WTC11 (cell line): ENCODE measurements around the gene ENOX2. TPM values are rescaled to one million over a fixed set of nuclear protein-coding genes. Genes with fewer than 3 reads are reported as not detected.

ENCODE experiments used
- ATAC-seq: fragments of 200-7000 bp; cut with Tn5 transposase; 2 replicates; pipeline ENCODE4 v1.10.0; 2021; ENCODE audit warnings: mild to moderate bottlenecking, moderate library complexity
- CTCF ChIA-PET: fragments of 300-600 bp; sonication (Branson Sonifier 250); formaldehyde crosslinking; loops from one replicate; lab custom pipeline; 2021; ENCODE audit warnings: antibody characterized with exemption; lab: Charles Lee
- POLR2A ChIA-PET: fragments of 350-600 bp; sonication (Branson Sonifier 250); formaldehyde crosslinking; loops from one replicate; lab custom pipeline; 2021; ENCODE audit warnings: antibody characterized with exemption; lab: Charles Lee
- DNase-seq: peaks from one replicate; pipeline ENCODE4 v3.0.0; 2021; ENCODE audit warnings: low spot score
- H3K27ac Mint-ChIP-seq: 2 replicates; pipeline ENCODE4 v1.8.0; 2021; ENCODE audit warnings: mixed read lengths
- H3K27me3 Mint-ChIP-seq: 2 replicates; pipeline ENCODE4 v1.8.0; 2021; ENCODE audit warnings: low read depth, mild to moderate bottlenecking, moderate library complexity, mixed read lengths
- H3K36me3 Mint-ChIP-seq: 2 replicates; pipeline ENCODE4 v1.8.0; 2021; ENCODE audit warnings: mixed read lengths
- H3K4me1 Mint-ChIP-seq: 2 replicates; pipeline ENCODE4 v1.8.0; 2022; ENCODE audit warnings: mixed read lengths
- H3K4me3 Mint-ChIP-seq: 2 replicates; pipeline ENCODE4 v1.8.0; 2021; ENCODE audit warnings: mild to moderate bottlenecking, moderate library complexity, mixed read lengths
- H3K9me3 Mint-ChIP-seq: 2 replicates; pipeline ENCODE4 v1.8.0; 2021; ENCODE audit warnings: mixed read lengths
- AFF4 ChIP-seq: sonication (generic); formaldehyde crosslinking; IDR thresholded peaks from 2 replicates; pipeline ENCODE4 v1.8.1; 2023; ENCODE audit warnings: mild to moderate bottlenecking, missing genetic modification reagents, borderline replicate concordance
- ATF3 ChIP-seq: sonication (generic); formaldehyde crosslinking; conservative IDR thresholded peaks from 2 replicates; pipeline ENCODE4 v1.8.1; 2022; ENCODE audit warnings: mild to moderate bottlenecking, missing genetic modification reagents
- E2F1 ChIP-seq: sonication (generic); formaldehyde crosslinking; IDR thresholded peaks from 2 replicates; pipeline ENCODE4 v1.8.0; 2022; ENCODE audit warnings: mild to moderate bottlenecking, missing genetic modification reagents
- ERG ChIP-seq: fragments of 250-450 bp; sonication (Bioruptor Pico); IDR thresholded peaks from 2 replicates; pipeline ENCODE4 v1.8.0; 2021; ENCODE audit warnings: mild to moderate bottlenecking
- GRHL2 ChIP-seq: fragments of 250-450 bp; sonication (Bioruptor Pico); IDR thresholded peaks from 2 replicates; pipeline ENCODE4 v1.8.0; 2022; ENCODE audit warnings: mild to moderate bottlenecking, moderate library complexity; ENCODE audit not compliant: insufficient replicate concordance, severe bottlenecking
- GTF2I ChIP-seq: fragments of 250-450 bp; sonication (Bioruptor Pico); conservative IDR thresholded peaks from 2 replicates; pipeline ENCODE4 v1.4.0; 2021; ENCODE audit warnings: mild to moderate bottlenecking
- HMGXB4 ChIP-seq: sonication (generic); formaldehyde crosslinking; IDR thresholded peaks from 2 replicates; pipeline ENCODE4 v1.8.1; 2023; ENCODE audit warnings: mild to moderate bottlenecking, moderate library complexity, missing genetic modification reagents
- MLX ChIP-seq: sonication (generic); formaldehyde crosslinking; IDR thresholded peaks from 2 replicates; pipeline ENCODE4 v1.8.1; 2023; ENCODE audit warnings: mild to moderate bottlenecking, missing genetic modification reagents, moderate library complexity
- NFATC4 ChIP-seq: fragments of 250-450 bp; sonication (Bioruptor Pico); IDR thresholded peaks from 2 replicates; pipeline ENCODE4 v1.9.0; 2021; ENCODE audit warnings: mild to moderate bottlenecking
- NFYB ChIP-seq: sonication (generic); formaldehyde crosslinking; conservative IDR thresholded peaks from 2 replicates; pipeline ENCODE4 v1.8.0; 2022; ENCODE audit warnings: low read depth, missing genetic modification reagents
- NR1H2 ChIP-seq: sonication (generic); formaldehyde crosslinking; IDR thresholded peaks from 2 replicates; pipeline ENCODE4 v1.9.0; 2021; ENCODE audit warnings: mild to moderate bottlenecking, moderate library complexity, missing genetic modification reagents
- RELA ChIP-seq: sonication (generic); formaldehyde crosslinking; IDR thresholded peaks from 2 replicates; pipeline ENCODE4 v1.8.1; 2022; ENCODE audit warnings: missing genetic modification reagents, mild to moderate bottlenecking, borderline replicate concordance
- TCF7 ChIP-seq: sonication (generic); formaldehyde crosslinking; IDR thresholded peaks from 2 replicates; pipeline ENCODE4 v1.8.0; 2022; ENCODE audit warnings: mild to moderate bottlenecking, low read depth, missing genetic modification reagents, moderate library complexity
- ZNF232 ChIP-seq: sonication (generic); formaldehyde crosslinking; IDR thresholded peaks from 2 replicates; pipeline ENCODE4 v1.8.0; 2022; ENCODE audit warnings: mild to moderate bottlenecking, missing genetic modification reagents
- ZNF263 ChIP-seq: sonication (generic); formaldehyde crosslinking; IDR thresholded peaks from 2 replicates; pipeline ENCODE4 v1.8.1; 2022; ENCODE audit warnings: low read depth, mild to moderate bottlenecking, moderate library complexity, missing genetic modification reagents
- ZNF317 ChIP-seq: sonication (generic); formaldehyde crosslinking; IDR thresholded peaks from 2 replicates; pipeline ENCODE4 v1.8.1; 2023; ENCODE audit warnings: low read depth, mild to moderate bottlenecking, moderate library complexity, missing genetic modification reagents, borderline replicate concordance
- ZNF423 ChIP-seq: fragments of 250-450 bp; sonication (Bioruptor Pico); IDR thresholded peaks from 2 replicates; pipeline ENCODE4 v2.1.2; 2022; ENCODE audit warnings: mild to moderate bottlenecking, moderate library complexity
- ZNF512 ChIP-seq: sonication (generic); formaldehyde crosslinking; IDR thresholded peaks from 2 replicates; pipeline ENCODE4 v1.8.1; 2022; ENCODE audit warnings: missing genetic modification reagents, borderline replicate concordance
- ZNF532 ChIP-seq: fragments of 250-450 bp; sonication (Bioruptor Pico); IDR thresholded peaks from 2 replicates; pipeline ENCODE4 v1.9.0; 2021; ENCODE audit warnings: mild to moderate bottlenecking, borderline replicate concordance
- total RNA-seq: library from RNA; stranded (reverse); gene quantifications from 3 replicates; pipeline ENCODE4 v1.2.3, GENCODE V29; 2021

Gene ENOX2
- total RNA-seq, 1 experiment from 2014 or later = 13.8 TPM

GRCh38 chrX:130606425-130606824 is 296.6 kb downstream of the ENOX2 start:
- ChIA-PET POLR2A (no interaction called here), CTCF (no interaction called here)
- Mint-ChIP-seq H3K27ac (no peak overlapping the region), H3K27me3 (no peaks in the 10 kb centered on the region; the same call in 1 of the 2 replicates), H3K9me3 (no peaks in the 10 kb centered on the region), H3K4me3 (no peak overlapping the region), H3K36me3 (no peaks in the 10 kb centered on the region), H3K4me1 (peaks cover 6% of the 10 kb centered on the region)
- DNase-seq (no peak), ATAC-seq (no peak)
- TF ChIP-seq GRHL2 (no peak), ZNF512 (no peak), RELA (no peak), ZNF317 (CRISPR knock-in tag) (no peak), TCF7 (CRISPR knock-in tag) (no peak), HMGXB4 (CRISPR knock-in tag) (no peak), NFATC4 (CRISPR knock-in tag) (no peak), GTF2I (no peak), E2F1 (CRISPR knock-in tag) (no peak), ZNF532 (CRISPR knock-in tag) (no peak), NR1H2 (CRISPR knock-in tag) (no peak), ERG (no peak), ATF3 (no peak), MLX (CRISPR knock-in tag) (no peak), ZNF263 (CRISPR knock-in tag) (no peak), NFYB (CRISPR knock-in tag) (no peak), ZNF232 (CRISPR knock-in tag) (no peak), ZNF423 (CRISPR knock-in tag) (no peak), AFF4 (CRISPR knock-in tag) (no peak)
